Stomach (tissue), 9 donors: ENCODE measurements around the gene MOV10L1. TPM values are rescaled to one million over a fixed set of nuclear protein-coding genes. Genes with fewer than 3 reads are reported as not detected.

ENCODE experiments used
- DNase-seq, 2 donors: peaks; one replicate each; pipeline versions ENCODE4 v3.0.0 to v3.0.0-alpha.2; 2013 to 2019
- H3K27ac ChIP-seq, 5 donors: fragments of 200-600 bp in 4 of 5; sonication (generic) in 4 of 5; one replicate each; pipeline ENCODE4 v1.5.1; 2013 to 2019; ENCODE audit warnings: mild to moderate bottlenecking in 1 of 5, moderate library complexity in 1 of 5
- H3K27me3 ChIP-seq, 3 donors: fragments of 200-600 bp; sonication (generic); one replicate each; pipeline ENCODE4 v1.5.1; 2017 to 2019; ENCODE audit warnings: mixed run types in 1 of 3
- H3K36me3 ChIP-seq, 4 donors: fragments of 200-600 bp; sonication (generic); 1 replicate in 3 of 4; 2 replicates in 1 of 4; pipeline ENCODE4 v1.5.1; 2016 to 2019
- H3K4me1 ChIP-seq, 4 donors: fragments of 200-600 bp; sonication (generic); one replicate each; pipeline ENCODE4 v1.5.1; 2016 to 2019
- H3K4me3 ChIP-seq, 4 donors: fragments of 200-600 bp; sonication (generic) in 3 of 4; one replicate each; pipeline ENCODE4 v1.5.1; 2016 to 2019; ENCODE audit warnings: mild to moderate bottlenecking in 1 of 4
- H3K9me3 ChIP-seq, 4 donors: fragments of 200-600 bp; sonication (generic); one replicate each; pipeline ENCODE4 v1.5.1; 2016 to 2019
- CTCF ChIP-seq, 7 experiments: fragments of 450-650 bp in 4 of 7; fragments of 200-600 bp in 3 of 7; sonication (generic) in 3 of 7; IDR thresholded peaks; one replicate each; pipeline ENCODE4 v1.5.1; 2016 to 2019; ENCODE audit warnings: antibody characterized with exemption in 7 of 7, control low read depth in 2 of 7, mild to moderate bottlenecking in 1 of 7
- EP300 ChIP-seq: sonication (generic); formaldehyde crosslinking; IDR thresholded peaks from one replicate; pipeline ENCODE4 v1.6.1; 2017; ENCODE audit warnings: antibody characterized with exemption
- POLR2A ChIP-seq, 4 donors: fragments of 450-650 bp; IDR thresholded peaks; one replicate each; pipeline ENCODE4 v1.6.1; 2016; ENCODE audit warnings: antibody characterized with exemption in 4 of 4, control low read depth in 2 of 4, mild to moderate bottlenecking in 1 of 4, moderate library complexity in 1 of 4
- POLR2AphosphoS5 ChIP-seq, 3 donors: sonication (generic); formaldehyde crosslinking; IDR thresholded peaks; one replicate each; pipeline ENCODE4 v1.6.1; 2016; ENCODE audit warnings: antibody characterized with exemption in 3 of 3
- WGBS, 5 donors: extraction: QIAGEN DNeasy Blood & Tissue Kit in 3 of 5; methylation state at CpG; one replicate each; pipeline versions ENCODE4 v1.1.5 to v1.1.7; 2013 to 2018; 5-methylcytosine and 5-hydroxymethylcytosine counted together
- intact Hi-C: fragments of 100-400 bp; cut with DNase I; formaldehyde crosslinking; loops from one replicate; pipeline ENCODE4 v1.15.1; 2023; ENCODE audit warnings: low total_unique reads
- polyA plus RNA-seq, 3 donors: library from polyadenylated mRNA; stranded (reverse); fragments of 200-250 nt; gene quantifications; one replicate each; pipeline ENCODE4 v1.2.3, GENCODE V29; 2013
- total RNA-seq, 5 donors: library from RNA; depleted of rRNA; stranded (reverse); fragments of >200 nt; gene quantifications; one replicate each; pipeline versions ENCODE4 v1.1.0 to v1.2.3, GENCODE V29; 2014 to 2016
- donor health status: healthy with polysubstance abuse.
- donor health status: Bipolar disorder and iron deficiency.
- donor health status: healthy.

Gene MOV10L1
- total and polyA plus RNA-seq, 8 donors: 0.12 to 2.8 (median 0.46) TPM; not detected in 3

- 81 to 91% (median 88%) methylated on average over 4 to 9 of the region's 9 CpGs for WGBS, 5 donors
- Histone ChIP-seq H3K36me3 (no peaks in the 10 kb centered on the region), H3K9me3 (no peaks in the 10 kb centered on the region), H3K27ac (no peak overlapping the region), H3K27me3 (peaks cover 0 to 48% (median 0%) of the 10 kb centered on the region in 3 donors), H3K4me1 (peaks cover 0 to 14% (median 4%) of the 10 kb centered on the region in 4 donors), H3K4me3 (no peak overlapping the region)
- DNase-seq: no peak
- TF ChIP-seq POLR2A (IDR thresholded peaks at IDR 0.05) (no peak), EP300 (no peak)
- intact Hi-C loops: no loop called here
These were observed 17.6 kb upstream of the MOV10L1 start for GRCh38 chr22:50072167-50072555.

DNA sequence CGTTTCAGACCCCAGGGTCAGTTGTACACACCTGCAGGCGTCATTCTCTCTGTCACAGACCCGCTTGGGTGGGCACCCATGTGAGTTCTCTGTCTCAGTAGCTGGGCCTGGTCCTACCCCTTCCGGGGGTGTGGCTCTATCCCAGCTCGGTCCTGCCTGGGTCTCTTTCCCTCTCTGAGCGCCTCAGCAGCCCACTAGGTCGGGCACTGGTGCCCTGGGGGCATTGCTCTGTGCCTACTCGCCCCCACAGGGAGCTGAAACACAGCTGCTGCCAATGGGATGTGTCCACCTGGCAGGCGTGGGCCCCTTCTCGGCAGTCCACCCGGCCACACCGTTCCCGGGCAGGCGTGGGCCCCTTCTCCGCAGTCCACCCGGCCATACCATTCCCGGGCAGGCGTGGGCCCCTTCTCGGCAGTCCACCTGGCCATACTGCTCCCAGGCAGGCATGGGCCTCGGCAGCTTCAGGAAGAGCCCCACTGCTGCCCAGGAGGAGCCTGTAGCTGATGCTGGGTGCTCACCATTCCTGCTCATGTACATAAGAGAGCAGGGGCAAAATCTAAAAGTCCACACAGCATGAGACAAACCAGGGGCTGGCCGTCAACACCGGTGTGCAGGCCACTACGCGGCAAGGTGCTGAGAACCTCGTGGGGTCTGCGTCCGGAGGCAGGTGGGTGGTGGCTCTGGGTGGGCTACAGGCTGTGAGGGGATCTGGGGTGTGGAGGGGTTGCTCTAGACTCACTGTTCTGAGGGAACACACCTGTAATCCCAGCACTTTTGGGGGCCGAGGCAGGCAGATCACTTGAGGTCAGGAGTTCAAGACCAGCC lies 16.9 kb upstream of the MOV10L1 start:
- H3K4me1 ChIP-seq: peaks cover 0 to 14% (median 4%) of the 10 kb centered on the region in 4 donors
- no peak for DNase-seq
- H3K27me3 ChIP-seq: peaks cover 0 to 50% (median 0%) of the 10 kb centered on the region in 3 donors
- intact Hi-C loops: no loop called here
- H3K4me3 ChIP-seq: no peak overlapping the region
- TF ChIP-seq POLR2A (IDR thresholded peaks at IDR 0.05) (no peak), CTCF (IDR thresholded peaks at IDR 0.05) (no peak), EP300 (no peak), POLR2AphosphoS5 (IDR thresholded peaks at IDR 0.05) (no peak)
- no peaks in the 10 kb centered on the region for H3K36me3 ChIP-seq
- 84 to 90% (median 86%) methylated on average over 27 to 28 of the region's 28 CpGs for WGBS, 5 donors
- H3K27ac ChIP-seq: no peak overlapping the region
- H3K9me3 ChIP-seq: no peaks in the 10 kb centered on the region

DNA sequence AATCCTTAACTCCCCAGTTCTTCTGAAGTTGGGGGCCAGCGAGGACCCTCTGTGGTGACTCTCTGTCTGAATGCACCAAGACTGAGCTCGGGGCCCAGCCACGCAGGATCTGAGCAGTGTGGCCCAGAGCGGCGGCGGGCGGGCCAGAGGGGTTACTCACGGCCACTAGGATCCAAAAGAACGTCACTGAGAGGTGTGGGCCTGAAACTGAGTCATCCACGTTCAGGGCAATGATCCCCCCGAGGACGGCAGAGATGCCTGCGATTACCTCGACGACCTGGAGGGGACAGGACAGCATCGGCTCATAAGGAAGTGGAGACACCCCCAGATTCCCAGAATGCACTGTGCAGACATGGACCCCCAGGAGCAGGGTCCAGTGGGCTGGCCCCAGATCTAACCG lies 15.8 kb upstream of the MOV10L1 start:
- no peaks in the 10 kb centered on the region for H3K36me3 ChIP-seq
- H3K4me1 ChIP-seq: peaks cover 0 to 14% (median 4%) of the 10 kb centered on the region in 4 donors
- intact Hi-C loops: no loop called here
- TF ChIP-seq CTCF (IDR thresholded peaks at IDR 0.05) (no peak), POLR2A (IDR thresholded peaks at IDR 0.05) (no peak)
- whole genome bisulfite sequencing, 5 donors: 73 to 84% (median 77%) methylated on average over 16 to 17 of the region's 17 CpGs
- H3K4me3 ChIP-seq: no peak overlapping the region
- no peaks in the 10 kb centered on the region for H3K9me3 ChIP-seq
- DNase-seq: no peak
- peaks cover 0 to 46% (median 0%) of the 10 kb centered on the region in 3 donors for H3K27me3 ChIP-seq
- H3K27ac ChIP-seq: no peak overlapping the region

DNA sequence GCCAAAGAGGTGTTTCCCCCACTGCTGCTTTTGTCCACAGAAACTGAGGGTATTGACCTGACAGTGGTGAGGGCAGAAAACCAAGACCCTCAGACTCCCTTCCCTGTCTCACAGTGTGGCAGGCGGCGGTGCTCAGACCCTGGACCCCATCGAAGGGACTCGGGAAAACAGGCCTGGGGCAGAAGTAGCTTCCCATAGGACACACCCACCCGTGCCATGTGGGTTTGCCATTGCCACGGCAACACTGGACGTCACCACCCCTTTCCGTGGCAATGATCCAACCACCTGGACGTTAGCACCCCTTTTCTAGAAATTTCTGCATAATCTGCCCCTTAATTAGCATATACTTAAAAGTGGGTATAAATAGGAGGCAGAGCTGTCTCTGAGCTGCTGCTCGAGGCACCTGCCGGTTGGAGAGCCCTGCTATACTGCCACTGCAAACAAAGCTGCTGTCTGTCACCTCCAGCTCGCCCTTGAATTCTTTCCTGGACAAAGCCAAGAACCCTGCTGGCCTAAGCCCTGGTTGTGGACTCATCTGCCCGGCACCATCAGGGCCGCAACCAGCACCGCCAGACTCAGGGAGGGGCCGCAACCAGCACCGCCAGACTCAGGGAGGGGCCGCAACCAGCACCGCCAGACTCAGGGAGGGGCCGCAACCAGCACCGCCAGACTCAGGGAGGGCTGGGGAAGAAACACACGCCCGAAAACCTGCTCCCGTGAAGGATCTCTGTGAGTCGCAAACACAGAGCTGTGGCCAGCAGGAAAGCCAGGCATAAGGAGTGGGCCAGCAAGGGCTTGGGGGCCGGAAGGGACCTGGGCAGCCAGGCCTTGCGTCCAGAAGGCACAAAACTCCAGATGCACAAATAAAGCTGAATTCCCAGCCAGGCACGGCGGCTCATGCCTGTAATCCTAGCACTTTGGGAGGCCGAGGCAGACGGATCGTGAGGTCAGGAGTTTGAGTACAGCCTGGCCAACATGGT lies 15.0 kb upstream of the MOV10L1 start:
- Histone ChIP-seq H3K9me3 (no peaks in the 10 kb centered on the region), H3K4me1 (peaks cover 0 to 14% (median 4%) of the 10 kb centered on the region in 4 donors), H3K36me3 (no peaks in the 10 kb centered on the region), H3K4me3 (no peak overlapping the region), H3K27me3 (peaks cover 0 to 38% (median 0%) of the 10 kb centered on the region in 3 donors), H3K27ac (peak overlapping the region in 1 of 5 donors; percentile 26)
- WGBS, 5 donors: 44 to 65% (median 56%) methylated on average over 31 to 32 of the region's 32 CpGs
- TF ChIP-seq POLR2AphosphoS5 (IDR thresholded peaks at IDR 0.05) (peak in 1 of 3 donors; percentile 48), EP300 (no peak), POLR2A (IDR thresholded peaks at IDR 0.05) (no peak), CTCF (IDR thresholded peaks at IDR 0.05) (no peak)
- DNase-seq: peak; percentile 68 to 69
- intact Hi-C loops: no loop called here
